GM21367 (cell line): ENCODE measurements around the gene CPZ.

Experiments used
- ATAC-seq: cut with Tn5 transposase; IDR thresholded peaks from one replicate; pipeline ENCODE4 v1.9.1; 2021; ENCODE audit not compliant: unreplicated experiment

The CPZ gene

DNA sequence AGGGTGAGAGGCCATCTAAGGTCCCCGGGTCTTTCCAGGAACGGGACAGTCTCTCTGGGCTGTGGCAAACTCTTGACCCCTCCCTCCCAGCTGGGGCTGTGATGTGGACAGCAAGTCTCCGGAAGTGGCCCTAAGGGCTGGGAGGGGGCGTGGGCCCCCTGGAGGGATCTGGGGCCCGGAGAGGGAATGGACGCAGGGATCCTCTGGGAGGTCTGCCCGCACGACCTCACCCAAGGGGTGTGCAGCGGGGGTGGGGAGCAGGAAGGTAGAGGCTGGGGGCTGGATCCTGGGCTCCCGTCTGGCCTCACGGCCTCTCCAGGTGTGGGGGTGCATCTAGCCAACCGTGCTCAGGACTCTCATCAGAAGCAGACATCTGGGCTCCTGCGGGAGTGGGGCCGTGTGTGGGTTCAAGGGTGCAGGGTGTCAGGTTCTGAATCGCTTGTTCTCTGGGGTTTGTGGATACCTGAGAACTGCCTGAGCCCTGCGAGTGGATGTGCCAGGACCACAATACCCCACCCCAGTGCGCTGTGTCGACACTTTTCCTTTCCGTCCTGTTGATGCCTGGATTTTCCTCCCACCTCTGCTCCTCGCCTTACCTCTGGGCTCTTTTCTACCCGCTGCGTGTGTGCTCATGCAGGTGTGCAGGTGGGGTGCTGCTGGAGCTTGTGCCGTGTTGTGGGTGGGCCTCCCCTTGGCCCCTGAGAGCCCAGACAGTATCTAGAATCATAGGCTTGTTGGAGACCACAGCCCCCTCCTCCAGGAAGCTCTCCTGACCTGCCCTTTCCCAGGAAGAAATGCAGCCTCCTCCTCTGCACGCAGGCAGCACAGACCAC is 915 bp downstream of the CPZ start:
- no peak for ATAC-seq

DNA sequence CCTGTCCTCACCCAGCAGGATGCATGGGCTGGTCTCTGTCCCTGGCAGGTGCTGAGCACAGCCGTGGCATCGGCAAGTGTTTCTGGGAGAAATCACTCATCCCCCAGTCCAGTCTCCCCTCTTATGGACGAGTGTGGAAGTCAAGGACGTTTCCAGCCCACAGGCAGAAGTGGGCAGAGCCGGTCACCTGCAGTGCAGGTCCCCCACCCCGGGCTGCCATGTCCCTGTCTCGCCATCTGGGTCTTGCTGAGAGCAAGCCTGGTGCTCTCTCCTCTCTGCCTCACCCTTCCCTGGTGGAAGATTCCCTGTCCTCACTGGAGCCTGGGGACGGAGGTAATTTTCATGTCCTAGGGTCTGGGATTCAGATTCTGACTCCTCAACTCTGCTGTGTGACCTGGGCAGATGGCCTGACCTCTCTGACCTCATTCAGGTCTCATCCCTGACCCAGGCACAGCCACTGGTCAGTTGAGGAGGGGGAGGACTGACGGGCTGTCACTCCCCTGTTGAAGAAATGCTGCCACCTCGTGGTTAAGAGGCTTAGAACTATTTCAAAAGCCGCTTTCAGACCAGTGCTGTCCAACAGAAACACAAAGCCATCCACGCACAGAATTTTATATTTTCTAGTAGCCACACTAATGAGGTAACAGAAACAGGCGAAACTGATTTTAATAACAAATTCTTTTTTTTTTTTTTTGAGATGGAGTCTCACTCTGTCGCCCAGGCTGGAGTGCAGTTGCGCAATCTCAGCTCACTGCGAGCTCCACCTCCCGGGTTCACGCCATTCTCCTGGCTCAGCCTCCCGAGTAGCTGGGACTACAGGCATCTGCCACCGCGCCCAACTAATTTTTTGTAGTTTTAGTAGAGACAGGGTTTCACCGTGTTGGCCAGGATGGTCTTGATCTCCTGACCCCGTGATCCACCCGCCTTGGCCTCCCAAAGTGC is 1.8 kb downstream of the CPZ start:
- ATAC-seq: no peak

DNA sequence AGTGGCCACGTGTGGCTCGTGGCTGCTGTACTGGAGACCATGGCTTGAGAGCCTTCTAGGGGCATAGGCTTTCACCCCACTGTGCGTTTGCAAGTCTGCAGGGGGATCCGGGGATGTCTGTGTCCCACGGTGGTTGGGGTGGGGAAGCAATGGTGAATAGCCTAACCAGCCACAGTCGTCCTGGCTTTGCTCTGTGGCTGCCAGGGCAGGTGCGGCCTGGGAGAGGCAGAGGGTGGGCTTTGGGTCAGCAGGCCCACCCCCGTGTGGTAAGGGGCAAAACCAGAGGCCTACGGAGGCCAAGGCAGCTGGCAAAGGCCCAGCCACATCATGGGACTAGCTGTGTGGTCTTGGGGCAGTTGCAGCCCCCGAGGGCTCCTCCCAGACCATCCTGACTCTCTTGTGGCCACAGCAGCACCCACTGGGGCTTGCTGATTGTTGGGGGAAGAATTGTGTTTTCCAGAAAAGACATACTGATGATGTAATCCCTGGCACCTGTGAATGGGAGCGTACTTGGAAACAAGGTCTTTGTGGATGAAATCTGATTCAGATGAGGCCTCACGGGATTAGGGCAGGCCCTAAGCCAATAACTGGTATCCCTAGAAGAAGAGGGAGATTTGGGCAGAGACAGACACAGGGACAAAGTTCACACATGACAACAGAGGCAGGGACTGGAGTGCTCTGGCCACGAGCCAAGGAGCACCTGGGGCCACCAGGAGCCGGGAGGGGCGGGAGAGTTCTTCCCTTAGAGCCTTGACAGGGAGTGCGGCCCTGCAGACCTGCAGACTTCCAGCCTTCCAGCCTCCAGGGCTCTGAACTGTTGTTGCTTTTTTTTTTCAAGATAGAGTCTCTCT is 2.9 kb downstream of the CPZ start:
- no peak for ATAC-seq

DNA sequence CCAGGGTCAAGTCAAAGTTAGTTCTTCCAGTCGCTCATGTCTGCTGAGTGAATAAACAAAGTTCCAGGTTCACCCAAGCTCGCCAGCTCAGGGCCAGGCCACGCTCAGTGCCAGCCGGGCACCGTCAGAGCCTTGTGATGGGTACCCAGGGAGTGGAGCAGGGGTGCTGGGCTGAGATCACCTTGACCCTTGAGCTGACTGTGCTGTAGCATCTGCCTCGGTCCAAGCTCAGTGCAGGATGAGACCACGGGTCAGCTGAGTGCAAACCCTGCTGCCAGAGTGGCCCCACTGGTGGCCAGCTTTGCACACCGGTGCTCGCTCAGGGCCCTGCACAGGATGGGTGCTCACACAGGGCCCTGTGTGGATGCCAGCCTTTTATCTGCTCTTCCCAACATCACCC is 4.3 kb downstream of the CPZ start:
- ATAC-seq: no peak

DNA sequence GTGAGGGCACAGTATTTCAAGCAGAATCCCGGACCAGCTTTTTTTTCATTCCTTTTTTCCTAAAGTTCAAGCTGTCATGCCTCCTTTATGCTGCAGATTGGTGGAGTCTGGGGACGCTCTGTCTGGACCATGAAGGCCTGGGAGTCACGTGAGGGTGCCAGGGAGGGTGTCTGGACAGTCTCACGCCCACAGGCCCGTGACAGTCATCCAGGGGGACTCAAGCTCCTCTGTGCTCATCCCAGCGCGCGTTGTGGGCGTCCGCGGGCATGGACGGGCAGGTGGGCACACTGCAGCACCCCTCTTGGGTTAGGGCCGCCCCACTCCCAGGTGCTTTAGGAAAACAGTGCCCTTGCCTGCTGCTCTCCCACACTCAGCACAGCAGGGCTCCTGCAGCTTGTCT is 4.8 kb downstream of the CPZ start:
- ATAC-seq: no peak

DNA sequence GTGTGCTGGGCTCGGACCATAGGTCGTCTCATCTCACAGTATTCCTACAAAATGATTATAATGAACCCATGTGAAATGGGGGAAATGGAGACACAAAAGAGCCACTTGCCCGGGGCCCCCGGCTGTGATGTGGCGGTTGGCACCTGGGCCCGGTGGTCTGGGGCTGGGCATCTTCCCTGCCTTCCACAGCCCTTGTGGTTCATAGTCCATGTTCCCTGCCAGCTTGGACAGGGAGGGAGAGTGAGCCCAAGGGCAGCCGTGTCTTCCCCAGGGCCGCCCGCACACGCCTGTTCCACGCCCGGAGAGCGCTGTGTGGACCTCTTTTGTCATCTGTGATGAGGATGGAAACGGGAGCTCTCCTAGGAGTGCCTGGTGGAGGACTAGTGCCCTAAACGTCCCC is 5.2 kb downstream of the CPZ start:
- ATAC-seq: no peak

DNA sequence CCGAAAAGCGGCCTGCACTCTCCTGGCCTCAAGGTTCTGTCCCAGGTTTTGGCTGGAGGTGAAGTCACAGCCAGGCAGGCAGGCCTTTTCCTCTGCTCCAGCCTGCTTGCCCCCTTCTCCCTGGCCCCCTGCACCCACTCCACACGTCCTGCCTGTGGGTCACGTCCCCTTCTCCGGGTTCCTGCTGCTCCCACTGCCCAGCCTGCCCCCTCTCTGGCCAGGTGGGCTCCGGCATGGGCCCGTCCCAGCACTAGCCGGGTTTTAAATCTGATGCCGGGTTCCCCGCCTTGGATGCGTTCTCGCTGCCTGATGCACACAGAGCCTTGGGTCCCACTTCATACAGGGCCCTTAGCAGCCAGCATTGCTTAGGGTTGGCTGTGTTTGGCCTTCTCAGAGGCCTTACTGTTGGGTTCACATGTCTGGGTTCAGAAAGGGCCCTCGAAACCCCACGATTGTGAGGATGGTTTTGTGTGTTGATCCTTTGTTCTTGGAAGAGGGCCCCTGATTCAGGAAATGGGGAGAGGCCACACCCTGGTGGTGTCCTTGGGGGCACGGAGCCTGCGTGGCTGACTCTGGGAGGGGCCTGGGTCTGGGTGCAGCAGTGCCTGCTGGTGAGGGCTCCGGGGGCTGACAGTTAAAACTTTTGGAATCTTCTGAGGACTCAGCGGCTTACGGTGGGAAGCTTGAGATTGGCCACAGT is 6.0 kb downstream of the CPZ start:
- no peak for ATAC-seq

DNA sequence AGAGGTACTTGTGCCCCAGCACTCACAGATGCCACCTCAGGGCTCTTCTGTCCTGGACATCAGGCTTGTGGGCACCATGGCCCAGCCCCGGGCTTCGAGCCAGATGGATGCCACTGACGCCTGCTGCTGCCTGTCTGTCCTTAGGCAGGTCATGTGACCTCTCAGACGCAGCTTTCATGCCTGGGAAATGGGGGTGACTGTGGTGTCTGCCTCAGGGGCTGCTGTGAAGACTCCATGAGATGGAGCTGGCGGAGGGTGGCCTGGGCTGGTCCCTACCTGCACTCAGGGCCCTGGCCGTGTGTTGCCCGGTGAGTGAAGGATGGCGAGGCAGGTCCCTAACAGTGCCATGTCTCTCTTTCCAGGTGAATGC is 6.5 kb downstream of the CPZ start:
- ATAC-seq: no peak

DNA sequence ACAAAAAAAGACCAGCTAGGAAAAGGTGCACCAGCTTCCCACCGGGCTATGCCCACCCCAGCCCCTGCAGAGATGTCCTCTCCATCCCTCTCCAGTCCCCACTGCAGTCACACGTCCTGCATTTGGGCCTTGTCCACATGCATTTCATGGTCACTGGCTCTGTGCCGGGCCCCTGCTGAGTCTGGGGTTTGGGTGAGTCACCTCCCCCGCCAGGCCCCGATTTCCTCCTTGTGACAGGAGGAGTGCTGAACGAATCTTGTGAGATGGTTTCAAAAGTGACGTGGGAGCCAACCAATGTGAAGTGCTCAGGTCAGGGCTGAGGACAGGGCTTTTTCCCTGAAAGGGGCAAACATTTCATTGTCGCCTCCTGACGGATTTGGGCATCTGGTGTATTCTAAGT is 7.1 kb downstream of the CPZ start:
- no peak for ATAC-seq

DNA sequence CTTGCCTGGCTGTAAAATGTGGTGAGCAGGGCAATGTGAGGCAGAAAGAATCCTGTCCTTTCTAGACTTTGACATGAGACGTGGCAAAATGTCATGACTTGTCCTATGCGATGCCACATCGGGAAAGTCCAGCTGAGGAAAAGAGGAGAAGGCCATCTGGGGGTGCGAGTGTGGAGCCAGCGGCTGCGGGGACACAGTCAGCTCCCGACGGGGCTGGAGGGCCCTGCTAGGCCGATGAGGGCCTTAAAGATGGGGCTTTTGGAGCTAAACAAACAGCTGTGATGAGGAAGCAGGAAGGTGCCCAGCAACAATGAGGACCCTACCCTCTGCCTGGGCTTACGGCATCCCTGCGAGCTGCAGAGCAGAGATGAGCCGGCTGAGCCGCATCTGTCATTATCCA is 7.7 kb downstream of the CPZ start:
- ATAC-seq: no peak

DNA sequence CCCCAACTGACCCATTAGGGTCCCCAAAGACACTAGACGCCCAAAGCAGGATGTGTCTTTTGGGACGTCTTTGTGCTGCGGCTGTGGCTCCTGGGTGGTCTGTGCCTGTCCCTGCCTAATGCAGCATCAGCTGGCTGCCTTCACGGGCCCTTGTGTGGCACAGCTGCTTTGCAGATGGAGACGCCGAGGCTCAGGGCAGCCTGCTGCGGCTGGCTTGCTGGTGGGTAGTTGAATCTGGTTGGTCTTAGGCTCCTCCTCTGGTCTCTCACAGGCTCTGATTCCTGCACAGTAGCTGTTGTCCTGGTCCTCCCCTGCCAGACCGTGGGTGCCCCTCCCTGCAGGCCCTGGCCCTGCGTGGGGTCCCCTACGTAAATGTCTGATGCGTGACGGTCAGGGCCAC is 8.1 kb downstream of the CPZ start:
- no peak for ATAC-seq

DNA sequence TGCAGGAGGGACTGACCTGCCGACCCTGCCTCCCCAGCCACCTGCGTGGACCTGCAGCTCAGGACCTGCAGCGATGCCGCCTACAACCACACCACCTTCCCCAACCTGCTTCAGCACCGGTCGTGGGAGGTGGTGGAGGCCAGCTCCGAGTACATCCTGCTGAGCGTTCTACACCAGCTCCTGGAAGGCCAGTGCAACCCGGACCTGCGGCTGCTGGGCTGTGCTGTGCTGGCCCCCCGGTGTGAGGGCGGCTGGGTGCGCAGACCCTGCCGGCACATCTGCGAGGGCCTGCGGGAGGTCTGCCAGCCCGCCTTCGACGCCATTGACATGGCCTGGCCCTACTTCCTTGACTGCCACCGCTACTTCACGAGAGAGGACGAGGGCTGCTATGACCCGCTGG is 8.5 kb downstream of the CPZ start:
- no peak for ATAC-seq

DNA sequence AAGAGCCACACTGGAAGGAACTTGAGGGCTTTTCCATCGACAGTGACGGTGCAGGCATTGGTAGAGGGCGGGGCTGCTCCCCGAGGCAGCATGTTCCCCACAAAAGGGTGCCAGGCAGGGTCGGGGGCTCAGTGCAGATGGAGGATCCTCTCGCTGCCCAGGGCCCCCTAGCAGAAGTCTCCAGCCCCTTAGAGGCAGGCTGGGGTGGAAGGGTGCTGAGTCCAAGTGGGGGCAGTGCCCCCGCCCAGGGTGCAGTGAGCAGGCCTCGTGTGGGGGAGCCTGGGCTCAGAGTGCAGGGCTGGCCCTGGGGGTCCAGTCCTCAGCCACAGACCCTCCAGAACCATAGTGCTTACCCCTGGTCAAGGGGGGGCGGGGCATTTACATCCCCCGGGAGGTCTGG is 9.0 kb downstream of the CPZ start:
- ATAC-seq: no peak

DNA sequence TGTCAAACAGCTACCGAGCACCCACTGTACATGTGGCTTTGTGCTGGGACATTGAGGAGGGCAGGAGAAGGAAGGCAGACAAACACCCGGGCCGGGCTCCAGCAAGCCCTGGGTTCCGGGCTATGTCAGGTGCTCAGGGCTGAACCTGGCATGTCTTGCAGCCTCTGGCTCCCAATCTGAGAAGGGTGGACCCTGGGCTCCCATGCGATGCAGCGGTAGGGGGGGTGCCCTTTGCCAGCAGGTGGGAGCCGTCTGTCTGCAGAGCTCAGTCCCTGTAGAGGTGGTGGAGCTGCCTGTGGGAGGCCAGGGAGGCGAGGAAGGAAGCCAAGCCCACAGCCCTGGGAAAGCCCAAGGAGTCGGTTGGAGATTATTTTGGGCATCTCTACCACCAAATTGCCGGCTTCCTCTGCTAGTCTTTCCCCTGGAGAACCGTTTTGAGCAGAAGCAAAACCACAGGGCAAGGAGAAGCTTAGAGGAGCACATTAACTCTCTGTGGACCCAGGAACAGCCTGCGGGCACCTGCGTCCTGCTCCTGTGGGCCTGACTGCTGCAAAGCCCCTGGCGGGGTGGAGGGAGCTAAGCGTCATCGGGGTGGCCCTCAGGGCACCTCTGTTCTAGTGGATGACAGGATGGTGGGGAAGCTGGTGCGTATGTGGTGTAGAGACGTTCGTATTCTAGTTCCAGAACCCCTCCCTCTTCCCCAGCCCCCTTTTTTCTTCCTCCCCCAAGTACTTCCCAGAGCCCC is 10.3 kb downstream of the CPZ start:
- no peak for ATAC-seq

DNA sequence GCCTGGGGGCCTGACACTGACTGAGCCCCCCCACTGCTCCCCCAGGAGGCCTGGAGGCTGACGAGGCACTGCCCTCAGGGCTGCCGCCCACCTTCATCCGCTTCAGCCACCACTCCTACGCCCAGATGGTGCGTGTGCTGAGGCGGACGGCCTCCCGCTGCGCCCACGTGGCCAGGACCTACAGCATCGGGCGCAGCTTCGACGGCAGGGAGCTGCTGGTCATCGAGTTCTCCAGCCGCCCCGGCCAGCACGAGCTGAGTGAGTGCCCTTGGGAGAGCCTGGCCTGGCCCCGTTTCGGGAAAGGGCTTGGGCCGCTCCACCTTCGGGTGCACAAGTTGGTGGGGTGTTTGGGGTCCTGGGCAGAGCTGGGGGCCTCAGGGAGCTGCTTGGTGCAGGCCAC is 11.4 kb downstream of the CPZ start:
- ATAC-seq: no peak

DNA sequence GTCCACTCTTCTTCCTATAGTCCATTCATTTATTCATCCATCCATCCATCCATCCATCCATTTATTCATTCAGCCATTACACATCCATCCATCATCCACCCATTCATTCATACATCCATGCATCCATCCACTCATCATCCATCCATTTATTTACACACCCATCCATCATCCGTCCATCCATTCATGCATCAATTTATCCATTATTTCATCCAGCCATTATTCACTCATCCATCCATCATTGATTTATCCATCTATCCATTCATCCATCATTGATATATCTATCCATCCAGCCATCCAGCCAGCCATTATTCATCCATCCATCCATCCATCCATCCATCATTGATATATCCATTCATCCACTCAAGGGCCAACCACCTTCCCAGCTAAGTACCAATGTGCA is 12.7 kb downstream of the CPZ start:
- no peak for ATAC-seq

DNA sequence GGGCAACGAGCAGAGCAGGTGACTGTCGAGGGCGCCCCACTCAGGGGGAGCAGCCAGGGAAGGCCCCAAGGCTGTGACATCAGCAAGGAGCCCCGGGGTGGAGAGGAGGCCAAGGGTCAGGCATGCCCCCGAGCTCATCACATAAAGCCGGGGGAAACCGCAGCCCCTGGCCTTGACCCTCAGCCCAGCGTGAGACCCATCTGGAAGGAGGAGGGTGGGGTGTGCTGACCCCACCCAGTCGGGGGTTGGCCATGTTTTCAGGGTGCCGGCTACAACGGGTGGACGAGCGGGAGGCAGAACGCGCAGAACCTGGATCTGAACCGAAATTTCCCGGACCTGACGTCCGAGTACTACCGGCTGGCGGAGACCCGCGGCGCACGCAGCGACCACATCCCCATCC is 13.9 kb downstream of the CPZ start:
- ATAC-seq: no peak

DNA sequence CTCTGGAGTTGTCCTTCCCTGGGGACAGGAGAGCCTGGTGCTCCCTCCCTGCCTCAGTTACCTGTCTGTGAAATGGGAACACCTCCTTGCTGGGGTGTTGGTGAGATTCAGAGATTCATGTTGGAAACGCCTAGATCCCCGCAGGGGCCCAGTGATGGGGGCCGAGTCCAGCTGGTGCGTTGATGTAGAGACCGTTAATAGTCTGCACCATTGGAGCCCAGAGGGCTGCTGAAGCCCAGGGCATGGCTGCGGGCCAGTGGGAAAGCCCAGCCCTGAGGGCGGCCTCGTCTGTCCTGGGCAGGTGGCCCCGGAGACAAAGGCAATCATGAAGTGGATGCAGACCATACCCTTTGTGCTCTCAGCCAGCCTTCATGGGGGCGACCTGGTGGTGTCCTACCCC is 14.4 kb downstream of the CPZ start:
- ATAC-seq: no peak

DNA sequence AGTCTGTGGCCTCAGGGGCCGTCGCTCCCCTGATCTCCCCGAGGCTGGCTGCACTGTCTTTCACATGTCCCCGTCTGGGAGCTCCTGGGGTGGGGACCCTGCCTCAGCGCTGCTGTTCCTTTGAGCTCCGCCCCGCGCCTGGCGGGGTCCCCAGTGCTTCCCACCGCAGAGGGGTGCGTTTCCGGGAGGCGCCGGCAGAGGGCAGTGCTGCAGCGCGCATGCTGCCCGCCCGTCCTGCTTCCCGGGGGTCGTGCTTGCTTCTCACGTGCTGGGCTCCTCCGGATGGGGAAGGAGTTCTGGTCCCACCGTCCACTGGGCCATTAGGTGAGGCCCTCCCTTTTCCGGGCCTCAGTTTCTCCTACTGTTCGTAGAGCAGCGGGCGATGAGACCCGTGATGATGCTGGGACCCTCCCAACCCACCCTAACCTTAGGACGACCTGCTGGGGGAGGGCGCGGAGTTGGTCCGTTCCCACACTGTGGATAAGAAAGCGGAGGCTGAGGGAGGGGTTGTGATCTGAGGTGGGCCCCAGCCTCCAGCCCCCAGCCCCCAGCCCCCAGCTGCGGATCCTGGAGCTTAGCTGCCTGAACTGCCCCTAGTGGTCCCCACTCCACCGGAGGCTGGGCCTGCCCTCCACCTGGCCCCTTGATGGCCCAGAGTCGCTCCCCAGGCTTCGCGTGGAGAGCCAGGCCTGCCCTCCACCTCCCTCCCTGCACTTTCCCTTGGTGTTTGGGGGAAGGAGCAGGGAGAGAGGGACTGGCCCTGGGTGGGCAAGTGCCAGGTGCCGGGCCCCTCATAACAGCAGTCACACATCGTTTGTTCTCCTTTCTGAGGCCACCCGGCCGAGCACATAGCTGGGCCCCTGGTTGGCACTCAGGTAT is 15.3 kb downstream of the CPZ start:
- no peak for ATAC-seq
